ENCODE measurements around the gene UBE2D2.

The UBE2D2 gene

GRCh38 chr5:139649082-139649991, 88.2 kb downstream of the UBE2D2 start:
- DNase-seq = no peak

DNA sequence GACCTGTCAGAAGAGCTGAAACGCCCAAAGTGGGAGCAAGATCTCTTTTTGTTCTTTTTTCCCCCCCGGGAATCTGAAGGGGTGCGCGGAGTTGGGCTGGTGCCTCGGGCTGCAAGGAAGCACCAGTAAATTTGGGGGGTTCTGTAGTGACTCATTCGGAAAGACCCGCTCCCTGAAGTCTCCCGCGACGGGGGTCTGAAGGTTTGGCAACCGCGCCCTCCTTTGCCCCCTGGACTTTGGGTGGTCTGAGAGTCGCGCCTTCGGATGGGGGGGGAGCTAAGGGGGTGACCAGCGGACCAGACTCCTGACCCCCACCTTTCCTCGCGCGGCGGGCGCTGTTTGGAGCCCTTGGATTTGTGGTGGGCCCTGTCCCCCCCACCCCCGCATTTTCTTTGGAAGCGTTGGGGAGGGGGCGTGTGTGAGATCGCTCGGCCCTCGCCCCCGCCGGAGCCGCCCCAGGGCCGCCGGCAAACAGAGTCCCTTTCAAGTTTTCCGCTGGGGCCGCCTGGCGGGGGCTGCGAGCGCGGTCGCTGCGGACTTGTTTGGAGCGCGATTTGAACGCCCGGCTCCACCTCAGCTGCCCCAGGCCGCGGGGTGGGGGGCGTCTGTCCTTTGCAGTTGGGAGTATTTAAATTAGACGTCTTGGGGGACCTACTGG, 89.0 kb downstream of the UBE2D2 start:
- no peak for DNase-seq

DNA sequence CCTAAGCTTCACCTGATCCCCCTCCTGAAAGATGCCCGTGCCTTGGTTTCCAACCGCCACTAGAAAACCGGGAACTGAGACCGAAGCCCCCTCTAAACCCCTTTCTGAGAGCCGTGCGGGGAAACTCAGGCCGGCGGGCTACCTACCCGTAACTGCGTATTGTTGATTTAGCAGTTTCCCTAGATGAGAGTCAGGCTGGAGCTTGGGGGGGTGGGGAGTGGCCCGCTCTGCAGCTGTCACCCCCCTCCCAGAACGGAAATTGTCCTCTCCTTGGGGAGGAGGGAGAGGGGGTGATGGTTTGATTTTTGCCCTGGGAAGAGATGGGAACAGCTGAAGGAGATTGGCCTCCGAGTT, 89.5 kb downstream of the UBE2D2 start:
- DNase-seq = no peak

DNA sequence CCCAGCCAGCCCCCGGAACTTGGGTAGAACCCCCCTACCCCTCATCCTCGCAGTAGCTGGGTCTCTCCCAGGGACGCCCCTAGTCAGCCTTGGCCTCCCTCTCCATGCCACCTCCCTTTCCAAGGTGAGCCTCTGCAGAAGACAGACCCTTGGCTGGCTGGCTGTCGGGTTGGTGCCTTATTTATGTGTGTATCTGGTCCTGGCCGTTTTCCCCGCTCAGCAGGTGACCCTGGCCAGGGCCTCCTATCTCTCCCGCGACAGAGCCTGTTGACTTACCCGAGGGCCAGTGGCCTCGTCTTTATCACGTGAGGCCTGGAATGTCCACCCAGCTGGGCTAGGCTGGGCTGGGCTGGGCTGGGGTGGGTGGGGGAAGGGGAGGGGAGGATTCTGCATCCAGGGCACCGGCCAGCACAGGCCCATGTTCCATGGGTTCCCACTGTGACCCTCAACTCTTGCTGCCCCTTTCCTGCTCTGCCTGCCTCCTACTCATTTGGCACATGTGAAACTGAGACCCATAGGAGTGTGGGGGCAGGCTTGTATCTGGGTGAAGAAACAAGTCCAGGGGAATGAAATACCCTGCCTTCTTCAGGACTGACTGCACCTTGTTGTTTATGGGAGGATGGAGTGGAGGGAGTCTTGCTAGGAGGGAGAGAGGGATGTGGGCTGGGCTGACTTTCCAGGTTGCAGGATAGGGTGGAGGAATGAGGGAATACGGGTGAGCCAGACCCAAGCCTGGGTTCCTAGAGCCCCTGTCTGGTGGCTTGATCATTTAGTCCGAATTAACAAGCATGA, 90.1 kb downstream of the UBE2D2 start:
- DNase-seq = no peak

GRCh38 chr5:139651853-139652787, 91.0 kb downstream of the UBE2D2 start:
- DNase-seq = no peak

DNA sequence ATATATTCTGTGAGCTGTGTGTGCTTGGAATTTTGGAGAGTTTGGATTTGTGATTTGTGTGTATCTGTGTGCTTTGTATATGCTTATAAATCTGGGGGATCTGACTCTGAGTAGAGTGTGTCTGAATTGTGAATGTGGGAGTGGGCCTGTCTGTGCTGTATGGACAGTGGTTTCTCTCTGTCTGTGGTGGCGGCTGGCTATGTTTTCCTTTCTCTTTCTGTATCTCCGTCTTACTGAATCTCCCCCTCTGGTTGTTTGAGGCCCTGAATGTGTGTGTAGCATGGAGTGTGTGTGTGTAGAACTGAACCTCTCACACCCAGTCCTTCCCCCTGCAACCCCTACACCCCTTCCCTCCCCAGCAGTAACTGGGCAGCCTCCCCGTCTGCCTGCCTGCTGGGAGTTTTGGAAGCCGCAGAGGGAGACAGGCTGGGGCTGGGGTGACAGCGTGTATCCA, 91.7 kb downstream of the UBE2D2 start:
- no peak for DNase-seq

GRCh38 chr5:139653616-139654015, 92.5 kb downstream of the UBE2D2 start:
- DNase-seq = no peak

DNA sequence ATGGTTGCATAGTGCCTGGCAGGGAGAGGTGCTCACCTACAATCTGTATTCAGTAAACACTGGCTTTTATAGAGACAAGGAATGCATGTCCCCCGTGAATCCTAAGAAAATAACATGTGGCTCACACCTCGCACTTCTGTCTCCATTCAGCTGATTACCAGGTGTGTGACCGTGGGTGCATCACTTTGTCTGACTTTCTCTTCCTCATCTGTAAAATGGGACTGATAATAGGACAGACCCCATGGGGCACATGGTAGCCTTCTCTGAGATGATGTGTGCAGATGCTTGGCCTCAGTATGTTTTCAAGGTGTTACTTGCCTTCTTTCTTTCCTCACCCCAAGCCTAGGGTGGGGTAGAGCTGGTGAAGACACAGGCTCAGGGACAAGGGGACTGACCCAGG, 93.3 kb downstream of the UBE2D2 start:
- no peak for DNase-seq

DNA sequence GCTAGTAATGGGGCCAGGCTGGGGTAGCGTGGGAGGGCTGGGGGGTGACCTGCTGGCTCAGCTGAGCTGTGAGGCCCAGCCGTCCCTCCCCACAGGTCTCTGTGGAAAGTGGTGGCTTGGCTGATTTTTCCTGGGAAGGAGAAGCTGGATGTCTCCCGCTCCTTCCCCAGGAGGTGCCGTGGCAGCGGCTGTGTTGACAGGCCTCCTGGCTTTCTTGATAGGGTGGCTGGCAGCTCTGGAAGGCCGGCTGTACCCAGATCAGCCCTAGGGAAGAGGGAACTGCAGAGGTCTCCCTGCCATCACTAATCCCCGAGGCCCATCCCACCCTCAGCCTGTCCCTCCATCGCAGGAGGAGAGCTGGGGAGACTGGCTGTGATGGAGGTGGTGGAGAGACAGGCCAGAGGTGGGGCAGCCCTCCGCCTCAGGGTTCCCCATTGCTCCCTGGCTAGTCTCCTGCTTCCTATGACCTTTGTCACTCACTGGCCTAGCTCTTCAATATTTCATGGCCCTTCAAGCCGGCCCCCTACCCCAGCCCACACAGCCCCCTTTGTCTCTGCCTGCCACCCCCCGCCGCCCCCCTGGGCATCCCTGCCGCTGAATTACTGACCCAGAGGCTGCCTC, 93.8 kb downstream of the UBE2D2 start:
- DNase-seq = no peak

DNA sequence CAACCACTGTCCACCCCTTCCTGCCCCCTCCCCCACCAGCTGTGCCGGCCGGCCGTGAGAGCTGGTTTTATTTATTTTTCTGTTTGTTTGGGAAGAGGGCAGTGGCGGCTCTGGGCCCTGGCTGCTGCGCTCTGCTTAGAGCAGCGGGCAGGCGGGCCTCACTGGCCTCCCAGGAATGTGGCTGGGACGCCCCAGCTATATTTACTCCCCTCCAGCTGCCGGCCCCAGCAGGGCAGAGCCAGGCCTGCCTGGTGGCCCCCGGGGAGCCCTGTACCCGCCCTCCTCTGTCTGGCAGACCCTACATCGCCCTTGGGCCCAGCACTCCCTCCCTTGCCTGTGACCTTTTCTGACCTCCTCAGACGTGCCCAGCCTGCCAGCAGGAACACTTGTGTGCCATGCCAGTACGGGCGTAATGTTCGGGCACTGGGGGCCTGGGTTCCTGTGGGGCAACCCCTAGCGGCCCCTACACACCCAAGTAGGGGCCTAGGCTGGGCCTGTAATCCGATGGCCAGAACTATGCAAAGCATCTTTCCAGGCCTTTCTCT, 94.7 kb downstream of the UBE2D2 start:
- no peak for DNase-seq

- DNase-seq = no peak
These were observed 96.5 kb downstream of the UBE2D2 start for GRCh38 chr5:139657363-139658321.

DNA sequence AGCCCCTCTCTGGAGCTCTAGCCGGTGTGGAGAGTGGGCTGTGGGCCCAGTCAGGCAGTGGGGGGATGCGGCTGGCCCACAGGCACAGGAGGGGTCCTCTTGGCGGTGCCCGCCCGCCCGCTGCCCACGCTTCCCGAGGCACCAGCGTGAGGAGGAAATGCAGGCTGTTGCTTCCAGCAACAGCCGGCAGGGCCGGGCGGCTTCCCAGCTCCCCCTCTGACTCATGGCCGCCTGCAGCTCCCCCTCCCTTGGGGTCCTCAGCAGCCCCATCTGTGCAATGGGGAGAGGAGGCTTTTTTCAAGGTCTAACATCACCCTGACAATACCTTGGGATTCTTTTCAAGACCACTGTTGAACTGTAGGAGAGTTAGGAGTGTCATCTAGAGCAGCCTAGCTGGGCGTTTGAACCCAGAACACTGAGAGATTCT, 97.4 kb downstream of the UBE2D2 start:
- DNase-seq = no peak

- DNase-seq = no peak
These were observed 98.0 kb downstream of the UBE2D2 start for GRCh38 chr5:139658928-139659667.

GRCh38 chr5:139659695-139660101, 98.6 kb downstream of the UBE2D2 start:
- no peak for DNase-seq

DNA sequence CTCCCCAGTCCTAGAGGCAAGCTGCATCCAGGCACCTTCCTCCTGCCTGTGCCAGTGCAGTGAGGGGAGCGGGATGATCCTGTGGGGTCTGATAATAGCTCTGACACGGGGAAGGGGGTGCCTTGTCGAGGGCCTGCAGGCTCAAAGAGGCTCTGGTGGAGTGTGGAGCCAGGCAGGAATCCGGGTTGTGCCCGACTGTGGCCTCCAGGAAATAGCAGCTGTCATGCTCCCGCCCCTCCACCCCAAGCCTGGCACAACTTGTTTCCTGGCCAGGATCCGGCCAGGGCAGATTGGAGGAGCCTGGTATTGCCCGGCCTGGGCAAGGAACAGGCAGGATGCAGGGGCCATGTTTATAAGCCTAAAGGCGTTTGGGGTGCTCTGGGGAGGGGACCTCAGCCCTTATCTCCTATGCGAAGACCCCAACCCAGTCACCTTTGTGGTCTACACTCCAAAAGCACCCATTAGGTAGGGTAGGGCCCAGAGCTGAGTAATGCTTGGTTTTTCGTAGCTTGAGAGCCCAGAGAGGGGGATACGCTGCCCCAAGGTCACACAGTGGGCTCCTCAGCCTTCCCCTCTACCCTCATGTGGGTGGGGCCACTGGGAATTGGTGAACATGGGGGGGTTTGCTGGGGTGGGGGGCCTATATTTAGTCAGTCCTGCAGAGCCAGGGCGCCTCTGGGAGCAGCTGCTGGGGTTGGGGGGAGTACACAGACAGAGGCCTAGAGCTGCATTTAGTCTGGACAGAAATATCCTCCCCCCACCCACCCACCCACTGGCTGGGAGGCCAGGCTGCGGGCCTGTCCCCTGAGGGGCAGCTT, 99.2 kb downstream of the UBE2D2 start:
- no peak for DNase-seq

DNA sequence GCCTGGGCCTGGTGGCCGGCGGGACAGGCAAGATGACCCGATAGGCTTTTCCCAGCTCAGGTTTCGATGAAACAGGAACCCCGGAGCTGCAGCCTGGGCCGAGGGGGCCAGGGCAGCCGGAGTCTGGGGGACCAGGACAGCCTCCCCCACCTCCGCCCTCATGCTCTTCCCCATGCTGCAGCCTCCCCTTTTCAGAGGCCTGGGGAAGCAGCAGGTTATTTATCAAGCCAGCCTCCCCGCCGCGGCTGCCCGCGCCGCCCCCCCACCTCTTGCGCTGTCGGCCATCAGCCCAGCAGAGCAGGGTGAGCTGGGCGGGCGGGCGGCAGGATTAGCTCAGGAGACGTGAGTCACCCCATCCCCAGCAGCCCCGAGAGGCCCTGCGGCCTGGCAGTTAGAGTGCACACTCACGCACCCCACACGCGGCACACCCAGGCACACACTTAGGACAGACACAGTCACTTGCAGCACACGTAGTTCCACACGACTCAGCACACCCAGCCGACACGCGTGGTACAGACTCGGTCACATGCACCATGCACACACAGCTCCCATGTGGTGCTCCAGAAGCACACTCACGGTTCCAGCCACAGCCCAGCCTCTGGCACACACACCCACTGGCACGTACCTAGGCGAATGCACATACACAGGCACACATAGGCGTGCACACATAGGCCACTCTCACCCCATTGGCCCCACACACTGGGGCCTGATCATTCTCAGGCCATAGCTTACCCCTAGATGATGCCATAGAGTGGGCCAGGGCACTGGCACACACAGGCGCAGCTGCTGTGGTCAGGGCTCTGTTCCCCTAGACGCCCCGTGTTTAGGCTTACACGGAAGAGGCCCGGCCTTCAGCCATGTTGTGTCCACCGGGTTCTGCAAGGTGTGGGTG, 100.0 kb downstream of the UBE2D2 start:
- DNase-seq = no peak

- no peak for DNase-seq
These were observed 101.5 kb downstream of the UBE2D2 start for GRCh38 chr5:139662617-139663016.

Measured in DMS79 (cell line).